ENCODE measurements around the gene ROR2. TPM values are rescaled to one million over a fixed set of nuclear protein-coding genes. Genes with fewer than 3 reads are reported as not detected.

The ROR2 gene
- total RNA-seq, 1 experiment from 2014 or later: 5.9 TPM

DNA sequence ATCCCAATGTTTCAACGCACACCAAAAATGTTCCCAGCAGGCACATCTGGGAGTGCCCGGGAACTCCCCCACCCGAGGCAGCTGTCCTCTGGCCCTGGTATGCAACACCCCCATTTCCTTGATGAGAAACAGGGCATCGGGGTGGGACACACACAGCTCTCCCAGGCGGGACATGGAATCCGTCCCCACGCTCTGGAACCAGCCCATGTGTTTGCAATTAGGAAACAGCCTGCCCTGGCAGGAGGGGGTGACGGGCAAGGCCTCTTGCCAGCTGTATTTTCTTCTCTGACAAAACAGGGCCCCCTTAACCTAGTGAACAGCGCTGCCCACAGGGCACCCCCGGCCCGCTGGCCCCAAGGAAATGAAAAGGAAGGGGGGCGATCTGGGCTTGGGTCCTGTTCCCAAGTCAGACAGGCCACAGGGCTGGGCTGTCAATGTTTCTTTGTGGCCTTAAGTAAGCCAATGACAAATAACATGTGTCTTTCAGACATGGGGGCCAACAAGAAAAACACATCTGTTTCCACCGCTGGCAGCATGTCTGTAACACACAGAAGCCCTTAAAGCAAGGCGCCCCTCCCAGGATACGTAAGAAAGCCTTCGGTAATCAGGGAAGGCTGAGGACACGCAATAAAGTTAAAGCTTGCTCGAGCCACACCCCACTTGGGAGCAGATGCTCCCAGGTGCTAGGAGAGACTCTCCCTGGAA lies 125.3 kb downstream of the ROR2 start:
- ChIA-PET CTCF (no interaction called here), POLR2A (no interaction called here)
- no TSS peak for BruUV-seq (replicated peaks)
- H3K27ac ChIP-seq (ENCODE audit: low read length): no peak overlapping the region
- DNase-seq (ENCODE audit: low read depth, low spot score): no peak
- in situ Hi-C loops (cut with HindIII; ENCODE audit: low pct_unique_long_range_greater_than_20kb, low sequenced_read_pairs): no loop called here
- TF ChIP-seq REST (IDR thresholded peaks at IDR 0.05; ENCODE audit: insufficient read depth in 1 of 2, low read depth in 2 of 2, low read length in 1 of 2) (no peak), POLR2AphosphoS5 (IDR thresholded peaks at IDR 0.05; ENCODE audit: low read depth, low read length) (no peak), TCF7L2 (IDR thresholded peaks at IDR 0.05; ENCODE audit: low read depth, low read length) (no peak), SIN3A (IDR thresholded peaks at IDR 0.05; ENCODE audit: borderline replicate concordance, insufficient read depth, low read depth, low read length) (no peak)
- TF ChIP-seq, protein P1, sequence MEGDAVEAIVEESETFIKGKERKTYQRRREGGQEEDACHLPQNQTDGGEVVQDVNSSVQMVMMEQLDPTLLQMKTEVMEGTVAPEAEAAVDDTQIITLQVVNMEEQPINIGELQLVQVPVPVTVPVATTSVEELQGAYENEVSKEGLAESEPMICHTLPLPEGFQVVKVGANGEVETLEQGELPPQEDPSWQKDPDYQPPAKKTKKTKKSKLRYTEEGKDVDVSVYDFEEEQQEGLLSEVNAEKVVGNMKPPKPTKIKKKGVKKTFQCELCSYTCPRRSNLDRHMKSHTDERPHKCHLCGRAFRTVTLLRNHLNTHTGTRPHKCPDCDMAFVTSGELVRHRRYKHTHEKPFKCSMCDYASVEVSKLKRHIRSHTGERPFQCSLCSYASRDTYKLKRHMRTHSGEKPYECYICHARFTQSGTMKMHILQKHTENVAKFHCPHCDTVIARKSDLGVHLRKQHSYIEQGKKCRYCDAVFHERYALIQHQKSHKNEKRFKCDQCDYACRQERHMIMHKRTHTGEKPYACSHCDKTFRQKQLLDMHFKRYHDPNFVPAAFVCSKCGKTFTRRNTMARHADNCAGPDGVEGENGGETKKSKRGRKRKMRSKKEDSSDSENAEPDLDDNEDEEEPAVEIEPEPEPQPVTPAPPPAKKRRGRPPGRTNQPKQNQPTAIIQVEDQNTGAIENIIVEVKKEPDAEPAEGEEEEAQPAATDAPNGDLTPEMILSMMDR (IDR thresholded peaks at IDR 0.05): no peak
- H3K36me3 ChIP-seq (ENCODE audit: control insufficient read depth, insufficient read depth, low read length): no peaks in the 10 kb centered on the region
- no peak overlapping the region for H3K4me3 ChIP-seq (ENCODE audit: low read depth in 2 of 2, low read length in 2 of 2)
- H3K27me3 ChIP-seq (ENCODE audit: control insufficient read depth, insufficient read depth, low read length): no peaks in the 10 kb centered on the region
- no peak for ATAC-seq
- intact Hi-C loops (cut with micrococcal nuclease; ENCODE audit: unreplicated experiment): no loop called here
- H3K4me1 ChIP-seq (ENCODE audit: control insufficient read depth, insufficient read depth, low read length): no peaks in the 10 kb centered on the region
- H3K9me3 ChIP-seq (ENCODE audit: control insufficient read depth, insufficient read depth, low read depth, low read length): no peaks in the 10 kb centered on the region

DNA sequence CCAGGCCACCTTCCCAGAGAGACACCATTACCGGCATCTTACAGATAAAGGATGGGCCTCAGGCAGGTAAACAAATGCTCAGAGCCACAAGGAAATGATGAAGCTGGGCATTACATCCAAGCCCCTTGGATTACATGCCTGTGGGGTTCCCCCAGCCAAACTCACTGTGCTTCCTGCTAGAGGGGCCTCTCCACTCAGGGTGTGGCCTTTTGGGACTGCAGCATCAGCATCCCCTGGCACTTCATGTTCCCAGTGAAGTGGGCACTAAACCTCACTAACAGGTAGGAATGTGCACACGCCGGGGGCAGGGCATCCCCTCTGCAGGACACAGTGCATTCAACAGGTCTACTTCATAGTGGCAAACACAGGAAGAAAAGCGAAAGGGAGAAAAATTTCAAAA lies 125.9 kb downstream of the ROR2 start:
- CTCF ChIA-PET: no interaction called here
- in situ Hi-C loops (cut with HindIII; ENCODE audit: low pct_unique_long_range_greater_than_20kb, low sequenced_read_pairs): no loop called here
- TF ChIP-seq SIN3A (IDR thresholded peaks at IDR 0.05; ENCODE audit: borderline replicate concordance, insufficient read depth, low read depth, low read length) (no peak), TCF7L2 (IDR thresholded peaks at IDR 0.05; ENCODE audit: low read depth, low read length) (no peak)
- DNase-seq (ENCODE audit: low read depth, low spot score) (no peak), ATAC-seq (no peak)
- H3K27ac ChIP-seq (ENCODE audit: low read length): no peak overlapping the region
- H3K9me3 ChIP-seq (ENCODE audit: control insufficient read depth, insufficient read depth, low read depth, low read length): no peaks in the 10 kb centered on the region
- no TSS peak for BruUV-seq (replicated peaks)
- no peaks in the 10 kb centered on the region for H3K36me3 ChIP-seq (ENCODE audit: control insufficient read depth, insufficient read depth, low read length)
- H3K27me3 ChIP-seq (ENCODE audit: control insufficient read depth, insufficient read depth, low read length): no peaks in the 10 kb centered on the region
- intact Hi-C loops (cut with micrococcal nuclease; ENCODE audit: unreplicated experiment): no loop called here
- POLR2A ChIA-PET: no interaction called here
- no peak overlapping the region for H3K4me3 ChIP-seq (ENCODE audit: low read depth in 2 of 2, low read length in 2 of 2)
- H3K4me1 ChIP-seq (ENCODE audit: control insufficient read depth, insufficient read depth, low read length): no peaks in the 10 kb centered on the region

All from Panc1 (cell line).